ENCODE results near the gene PALLD. TPM values are rescaled to one million over a fixed set of nuclear protein-coding genes. Genes with fewer than 3 reads are reported as not detected.

Gene PALLD
- total RNA-seq, 4 donors from 2014 or later, result 60.2 to 437 (median 118) TPM

GRCh38 chr4:168736860-168737805 is 240.3 kb downstream of the PALLD start:
- TF ChIP-seq POLR2A (IDR thresholded peaks at IDR 0.05) (no peak), CTCF (IDR thresholded peaks at IDR 0.05) (no peak)
- no peak for DNase-seq
- no peaks in the 10 kb centered on the region for H3K27me3 ChIP-seq
- H3K4me3 ChIP-seq, result no peak overlapping the region
- H3K9me3 ChIP-seq, result no peaks in the 10 kb centered on the region
- no peak overlapping the region for H3K27ac ChIP-seq
- H3K36me3 ChIP-seq, result no peaks in the 10 kb centered on the region
- 60 to 65% methylated on average over 7 of the region's 7 CpGs for WGBS, 2 donors
- peaks cover 0 to 4% (median 0%) of the 10 kb centered on the region in 3 donors for H3K4me1 ChIP-seq
- intact Hi-C loops (cut with DNase I), result no loop called here

- DNase-seq, result no peak
- H3K27me3 ChIP-seq, result no peaks in the 10 kb centered on the region
- H3K9me3 ChIP-seq, result no peaks in the 10 kb centered on the region
- no peaks in the 10 kb centered on the region for H3K36me3 ChIP-seq
- intact Hi-C loops (cut with DNase I), result no loop called here
- H3K4me3 ChIP-seq, result no peak overlapping the region
- TF ChIP-seq CTCF (IDR thresholded peaks at IDR 0.05) (no peak), POLR2A (IDR thresholded peaks at IDR 0.05) (no peak)
- peaks cover 0 to 4% (median 0%) of the 10 kb centered on the region in 3 donors for H3K4me1 ChIP-seq
- WGBS, 2 donors, result 92 to 94% methylated on average over 3 to 4 of the region's 4 CpGs
- H3K27ac ChIP-seq, result no peak overlapping the region
Measured at GRCh38 chr4:168737806-168738172, 240.9 kb downstream of the PALLD start.

GRCh38 chr4:168739886-168740285 is 243.0 kb downstream of the PALLD start:
- intact Hi-C loops (cut with DNase I), result no loop called here
- DNase-seq, result no peak
- 40 to 58% methylated on average over 2 of the region's 2 CpGs for WGBS, 2 donors

GRCh38 chr4:168740691-168741090 is 243.8 kb downstream of the PALLD start:
- TF ChIP-seq CTCF (IDR thresholded peaks at IDR 0.05), result no peak
- TF ChIP-seq POLR2A (IDR thresholded peaks at IDR 0.05), result no peak
- intact Hi-C loops (cut with DNase I), result no loop called here
- H3K9me3 ChIP-seq, result no peaks in the 10 kb centered on the region
- no peak overlapping the region for H3K4me3 ChIP-seq
- no peaks in the 10 kb centered on the region for H3K36me3 ChIP-seq
- H3K4me1 ChIP-seq, result peaks cover 0 to 3% (median 0%) of the 10 kb centered on the region in 3 donors
- no peak for DNase-seq
- WGBS, 2 donors, result 69 to 76% methylated on average over 3 of the region's 3 CpGs
- no peaks in the 10 kb centered on the region for H3K27me3 ChIP-seq
- H3K27ac ChIP-seq, result no peak overlapping the region

More at GRCh38 chr4:168739886-168740285, 243.0 kb downstream of the PALLD start:
- Histone ChIP-seq H3K9me3 (no peaks in the 10 kb centered on the region), H3K27me3 (no peaks in the 10 kb centered on the region), H3K4me3 (no peak overlapping the region), H3K27ac (no peak overlapping the region), H3K4me1 (peaks cover 0 to 4% (median 0%) of the 10 kb centered on the region in 3 donors), H3K36me3 (no peaks in the 10 kb centered on the region)
- TF ChIP-seq POLR2A (IDR thresholded peaks at IDR 0.05) (no peak), CTCF (IDR thresholded peaks at IDR 0.05) (no peak)

All from esophagus squamous epithelium (tissue), 5 donors.